ENCODE data around the gene GPR22. TPM values are rescaled to one million over a fixed set of nuclear protein-coding genes. Genes with fewer than 3 reads are reported as not detected.

The GPR22 gene
- total RNA-seq, 1 donor from 2014 or later: not detected

- Mint-ChIP-seq H3K27me3 (ENCODE audit: unreplicated experiment) (no peaks in the 10 kb centered on the region), H3K27ac (ENCODE audit: unreplicated experiment) (no peak overlapping the region), H3K4me1 (ENCODE audit: unreplicated experiment) (no peaks in the 10 kb centered on the region), H3K9me3 (ENCODE audit: unreplicated experiment) (peaks cover 5% of the 10 kb centered on the region), H3K4me3 (ENCODE audit: unreplicated experiment) (no peak overlapping the region), H3K36me3 (ENCODE audit: unreplicated experiment) (no peaks in the 10 kb centered on the region)
- TF ChIP-seq CTCF (IDR thresholded peaks at IDR 0.05): no peak
- no peak for DNase-seq (ENCODE audit: extremely low spot score, unreplicated experiment)
These were observed 23.0 kb downstream of the GPR22 start for GRCh38 chr7:107492875-107493274.

- no peaks in the 10 kb centered on the region for H3K27me3 Mint-ChIP-seq (ENCODE audit: unreplicated experiment)
- no peak for DNase-seq (ENCODE audit: extremely low spot score, unreplicated experiment)
- H3K36me3 Mint-ChIP-seq (ENCODE audit: unreplicated experiment): no peaks in the 10 kb centered on the region
- no peak overlapping the region for H3K4me3 Mint-ChIP-seq (ENCODE audit: unreplicated experiment)
- no peak overlapping the region for H3K27ac Mint-ChIP-seq (ENCODE audit: unreplicated experiment)
- peaks cover 5% of the 10 kb centered on the region for H3K9me3 Mint-ChIP-seq (ENCODE audit: unreplicated experiment)
- TF ChIP-seq CTCF (IDR thresholded peaks at IDR 0.05): no peak
- no peaks in the 10 kb centered on the region for H3K4me1 Mint-ChIP-seq (ENCODE audit: unreplicated experiment)
These were observed 24.5 kb downstream of the GPR22 start for GRCh38 chr7:107494315-107494751.

- TF ChIP-seq CTCF (IDR thresholded peaks at IDR 0.05): no peak
- Mint-ChIP-seq H3K4me3 (ENCODE audit: unreplicated experiment) (no peak overlapping the region), H3K9me3 (ENCODE audit: unreplicated experiment) (peaks cover 5% of the 10 kb centered on the region), H3K36me3 (ENCODE audit: unreplicated experiment) (no peaks in the 10 kb centered on the region), H3K27ac (ENCODE audit: unreplicated experiment) (no peak overlapping the region), H3K27me3 (ENCODE audit: unreplicated experiment) (no peaks in the 10 kb centered on the region), H3K4me1 (ENCODE audit: unreplicated experiment) (no peaks in the 10 kb centered on the region)
- no peak for DNase-seq (ENCODE audit: extremely low spot score, unreplicated experiment)
These were observed 25.0 kb downstream of the GPR22 start for GRCh38 chr7:107494884-107495283.

GRCh38 chr7:107495516-107495915 lies 25.7 kb downstream of the GPR22 start:
- DNase-seq (ENCODE audit: extremely low spot score, unreplicated experiment): no peak
- Mint-ChIP-seq H3K27me3 (ENCODE audit: unreplicated experiment) (no peaks in the 10 kb centered on the region), H3K9me3 (ENCODE audit: unreplicated experiment) (peaks cover 5% of the 10 kb centered on the region), H3K27ac (ENCODE audit: unreplicated experiment) (no peak overlapping the region), H3K4me1 (ENCODE audit: unreplicated experiment) (no peaks in the 10 kb centered on the region), H3K4me3 (ENCODE audit: unreplicated experiment) (no peak overlapping the region), H3K36me3 (ENCODE audit: unreplicated experiment) (no peaks in the 10 kb centered on the region)
- no peak for TF ChIP-seq CTCF (IDR thresholded peaks at IDR 0.05)

GRCh38 chr7:107499731-107500130 lies 29.9 kb downstream of the GPR22 start:
- no peaks in the 10 kb centered on the region for H3K27me3 Mint-ChIP-seq (ENCODE audit: unreplicated experiment)
- peaks cover 3% of the 10 kb centered on the region for H3K36me3 Mint-ChIP-seq (ENCODE audit: unreplicated experiment)
- DNase-seq (ENCODE audit: extremely low spot score, unreplicated experiment): no peak
- TF ChIP-seq CTCF (IDR thresholded peaks at IDR 0.05): no peak
- no peak overlapping the region for H3K4me3 Mint-ChIP-seq (ENCODE audit: unreplicated experiment)
- H3K4me1 Mint-ChIP-seq (ENCODE audit: unreplicated experiment): no peaks in the 10 kb centered on the region
- no peak overlapping the region for H3K27ac Mint-ChIP-seq (ENCODE audit: unreplicated experiment)
- H3K9me3 Mint-ChIP-seq (ENCODE audit: unreplicated experiment): peaks cover 5% of the 10 kb centered on the region
